Measurements from ENCODE around the gene SSX4.
"Not testable (repeated sequence)": the region's sequence is repeated elsewhere in the genome, so short reads cannot be mapped to it uniquely, and the experiment has no call there.

DNA sequence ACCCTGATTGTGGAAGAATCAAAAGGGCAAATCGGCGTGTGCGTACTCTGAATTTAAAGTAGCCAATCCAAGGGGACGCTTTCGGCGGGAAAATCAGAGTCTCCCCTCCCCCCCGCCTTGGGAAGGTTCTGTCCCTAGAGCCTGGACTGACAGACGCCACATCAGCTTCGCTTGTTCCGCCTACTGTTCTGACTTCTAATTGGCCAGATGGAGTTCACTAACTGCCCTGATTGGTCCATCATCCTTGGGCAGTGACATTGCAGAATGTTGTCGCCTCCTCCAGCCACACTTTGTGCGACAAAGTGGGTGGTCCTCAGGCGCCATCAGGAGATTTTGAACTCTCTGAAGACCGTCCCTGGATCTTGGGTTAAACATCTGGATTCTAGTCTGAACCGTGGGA is 28.5 kb downstream of the SSX4 start, which contains the start of gene SSX4B:
- not testable (repeated sequence) for TF ChIP-seq CHD2 (IDR thresholded peaks at IDR 0.05; ENCODE audit: low read length, partially characterized antibody); RAD21 (IDR thresholded peaks at IDR 0.05; ENCODE audit: low read length); POLR2AphosphoS5 (IDR thresholded peaks at IDR 0.05; ENCODE audit: low read depth, low read length); EZH2phosphoT487 (IDR thresholded peaks at IDR 0.05; ENCODE audit: borderline replicate concordance, low read depth); SIN3A (IDR thresholded peaks at IDR 0.05; ENCODE audit: borderline replicate concordance, low read depth, low read length)
- TF ChIP-seq, protein P1, sequence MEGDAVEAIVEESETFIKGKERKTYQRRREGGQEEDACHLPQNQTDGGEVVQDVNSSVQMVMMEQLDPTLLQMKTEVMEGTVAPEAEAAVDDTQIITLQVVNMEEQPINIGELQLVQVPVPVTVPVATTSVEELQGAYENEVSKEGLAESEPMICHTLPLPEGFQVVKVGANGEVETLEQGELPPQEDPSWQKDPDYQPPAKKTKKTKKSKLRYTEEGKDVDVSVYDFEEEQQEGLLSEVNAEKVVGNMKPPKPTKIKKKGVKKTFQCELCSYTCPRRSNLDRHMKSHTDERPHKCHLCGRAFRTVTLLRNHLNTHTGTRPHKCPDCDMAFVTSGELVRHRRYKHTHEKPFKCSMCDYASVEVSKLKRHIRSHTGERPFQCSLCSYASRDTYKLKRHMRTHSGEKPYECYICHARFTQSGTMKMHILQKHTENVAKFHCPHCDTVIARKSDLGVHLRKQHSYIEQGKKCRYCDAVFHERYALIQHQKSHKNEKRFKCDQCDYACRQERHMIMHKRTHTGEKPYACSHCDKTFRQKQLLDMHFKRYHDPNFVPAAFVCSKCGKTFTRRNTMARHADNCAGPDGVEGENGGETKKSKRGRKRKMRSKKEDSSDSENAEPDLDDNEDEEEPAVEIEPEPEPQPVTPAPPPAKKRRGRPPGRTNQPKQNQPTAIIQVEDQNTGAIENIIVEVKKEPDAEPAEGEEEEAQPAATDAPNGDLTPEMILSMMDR (IDR thresholded peaks at IDR 0.05): not testable (repeated sequence)
- TF ChIP-seq, protein P2, sequence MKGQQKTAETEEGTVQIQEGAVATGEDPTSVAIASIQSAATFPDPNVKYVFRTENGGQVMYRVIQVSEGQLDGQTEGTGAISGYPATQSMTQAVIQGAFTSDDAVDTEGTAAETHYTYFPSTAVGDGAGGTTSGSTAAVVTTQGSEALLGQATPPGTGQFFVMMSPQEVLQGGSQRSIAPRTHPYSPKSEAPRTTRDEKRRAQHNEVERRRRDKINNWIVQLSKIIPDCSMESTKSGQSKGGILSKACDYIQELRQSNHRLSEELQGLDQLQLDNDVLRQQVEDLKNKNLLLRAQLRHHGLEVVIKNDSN (IDR thresholded peaks at IDR 0.05; ENCODE audit: borderline replicate concordance, low read depth): not testable (repeated sequence)
- TF ChIP-seq, protein P3, sequence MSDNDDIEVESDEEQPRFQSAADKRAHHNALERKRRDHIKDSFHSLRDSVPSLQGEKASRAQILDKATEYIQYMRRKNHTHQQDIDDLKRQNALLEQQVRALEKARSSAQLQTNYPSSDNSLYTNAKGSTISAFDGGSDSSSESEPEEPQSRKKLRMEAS (IDR thresholded peaks at IDR 0.05; ENCODE audit: low read depth): not testable (repeated sequence)
